A549 (cell line): ENCODE data around the gene CLIP1. TPM values are rescaled to one million over a fixed set of nuclear protein-coding genes. Genes with fewer than 3 reads are reported as not detected.

Experiments
- ATAC-seq, 2 experiments: fragments of 200-7000 bp in 1 of 2; fragments of >200 bp in 1 of 2; cut with Nextera tagmentation in 1 of 2; cut with Tn5 transposase in 1 of 2; 3 replicates each; pipeline versions ENCODE4 v1.8.0 to v1.9.1; 2018 to 2020; ENCODE audit warnings: mild to moderate bottlenecking in 1 of 2, moderate library complexity in 1 of 2
- CTCF ChIA-PET: fragments of 300-600 bp; sonication (Branson Sonifier 250); formaldehyde crosslinking; extraction: SDS; loops from one replicate; lab custom pipeline; 2021; ENCODE audit warnings: antibody characterized with exemption, inconsistent platforms; lab: Yijun Ruan, JAX
- POLR2A ChIA-PET: fragments of 350-600 bp; formaldehyde crosslinking; extraction: SDS; loops from one replicate; lab custom pipeline; 2021; ENCODE audit warnings: antibody characterized with exemption, inconsistent platforms; lab: Yijun Ruan, JAX
- DNase-seq, 2 experiments: peaks; one replicate each; pipeline versions ENCODE4 v3.0.0 to v3.0.0-alpha.2; 2011 to 2016; ENCODE audit warnings: low read depth in 1 of 2, low spot score in 1 of 2
- FAIRE-seq: peaks from 2 replicates; lab custom pipeline; 2011; peaks lifted over from hg19 to GRCh38; lab: Jason Lieb, UNC
- H3K27ac ChIP-seq, 2 experiments: fragments of >200 bp; sonication (Bioruptor Twin); formaldehyde crosslinking; 3 replicates each; pipeline ENCODE4 v1.5.1; 2016 to 2017
- H3K4me1 ChIP-seq: fragments of >200 bp; sonication (Bioruptor Twin); formaldehyde crosslinking; 3 replicates; pipeline ENCODE4 v1.6.1; 2016
- H3K4me2 ChIP-seq: fragments of >200 bp; sonication (Bioruptor Twin); formaldehyde crosslinking; 3 replicates; pipeline ENCODE4 v1.6.1; 2016
- H3K4me3 ChIP-seq: fragments of >200 bp; sonication (Bioruptor Twin); formaldehyde crosslinking; 3 replicates; pipeline ENCODE4 v1.5.1; 2016
- H3K9me3 ChIP-seq: fragments of >200 bp; sonication (Bioruptor Twin); formaldehyde crosslinking; 3 replicates; pipeline ENCODE4 v1.6.1; 2016
- ATOH8 ChIP-seq: fragments of 250-450 bp; sonication (Bioruptor Pico); IDR thresholded peaks from 2 replicates; pipeline ENCODE4 v1.5.0; 2020; ENCODE audit warnings: low read depth, mild to moderate bottlenecking, moderate library complexity
- BCL3 ChIP-seq: fragments of >200 bp; sonication (Bioruptor Twin); formaldehyde crosslinking; IDR thresholded peaks from 3 replicates; pipeline ENCODE4 v1.6.1; 2016
- BHLHE40 ChIP-seq: IDR thresholded peaks from 2 replicates; pipeline ENCODE4 v1.6.1; 2012; ENCODE audit warnings: low read depth, low read length, inconsistent platforms
- CBX2 ChIP-seq: fragments of 200-600 bp; sonication (generic); IDR thresholded peaks from 2 replicates; pipeline ENCODE4 v1.6.1; 2016; ENCODE audit warnings: low read depth, mild to moderate bottlenecking, borderline replicate concordance
- CHD4 ChIP-seq: fragments of 200-600 bp; sonication (generic); IDR thresholded peaks from 2 replicates; pipeline ENCODE4 v1.6.1; 2016; ENCODE audit warnings: antibody characterized with exemption, mild to moderate bottlenecking, borderline replicate concordance
- CTCF ChIP-seq: fragments of >200 bp; sonication (Bioruptor Twin); formaldehyde crosslinking; IDR thresholded peaks from 3 replicates; pipeline ENCODE4 v1.5.1; 2016
- E2F6 ChIP-seq: IDR thresholded peaks from 2 replicates; pipeline ENCODE4 v1.6.1; 2012; ENCODE audit warnings: low read depth, borderline replicate concordance
- EHF ChIP-seq: fragments of 250-450 bp; sonication (Bioruptor Pico); IDR thresholded peaks from 2 replicates; pipeline ENCODE4 v1.5.0; 2020; ENCODE audit warnings: mild to moderate bottlenecking
- EHMT2 ChIP-seq: fragments of 200-600 bp; sonication (generic); IDR thresholded peaks from 2 replicates; pipeline ENCODE4 v1.6.1; 2016; ENCODE audit warnings: antibody characterized with exemption, low read depth, mild to moderate bottlenecking, moderate library complexity
- ELK1 ChIP-seq: fragments of 150-350 bp; IDR thresholded peaks from 2 replicates; pipeline ENCODE4 v1.6.1; 2014; ENCODE audit warnings: low read depth, mild to moderate bottlenecking, low read length
- EP300 ChIP-seq, 2 experiments: fragments of >200 bp; sonication (Bioruptor Twin); formaldehyde crosslinking; IDR thresholded peaks; 2 replicates in 1 of 2; 3 replicates in 1 of 2; pipeline ENCODE4 v1.6.1; 2016 to 2017
- GATA3 ChIP-seq: IDR thresholded peaks from 2 replicates; pipeline ENCODE4 v1.6.1; 2012; ENCODE audit warnings: borderline replicate concordance
- HDAC2 ChIP-seq: fragments of 200-600 bp; sonication (generic); IDR thresholded peaks from 2 replicates; pipeline ENCODE4 v1.6.1; 2016
- HOXA7 ChIP-seq: fragments of 250-450 bp; sonication (Bioruptor Pico); IDR thresholded peaks from 2 replicates; pipeline ENCODE4 v1.5.0; 2020; ENCODE audit warnings: mild to moderate bottlenecking, moderate library complexity
- KDM1A ChIP-seq: fragments of 200-600 bp; sonication (generic); IDR thresholded peaks from 2 replicates; pipeline ENCODE4 v1.6.1; 2016; ENCODE audit warnings: low read depth, mild to moderate bottlenecking
- KDM5A ChIP-seq: fragments of 200-600 bp; sonication (generic); IDR thresholded peaks from 2 replicates; pipeline ENCODE4 v1.6.1; 2016; ENCODE audit warnings: antibody characterized with exemption, mild to moderate bottlenecking
- MYC ChIP-seq: IDR thresholded peaks from 2 replicates; pipeline ENCODE4 v1.6.1; 2012; ENCODE audit warnings: mild to moderate bottlenecking, inconsistent platforms, low read length, improper control_type of control experiment, borderline replicate concordance
- NFE2L2 ChIP-seq: fragments of 150-350 bp; conservative IDR thresholded peaks from 2 replicates; pipeline ENCODE4 v1.6.1; 2014; ENCODE audit warnings: low read length
- NR3C1 ChIP-seq: fragments of >200 bp; sonication (Bioruptor Twin); formaldehyde crosslinking; IDR thresholded peaks from 3 replicates; pipeline ENCODE4 v1.6.1; 2017
- PBX3 ChIP-seq: IDR thresholded peaks from 2 replicates; pipeline ENCODE4 v1.6.1; 2012
- PHF8 ChIP-seq: fragments of 200-600 bp; sonication (generic); IDR thresholded peaks from 2 replicates; pipeline ENCODE4 v1.6.1; 2016; ENCODE audit warnings: low read depth, mild to moderate bottlenecking, antibody characterized with exemption, moderate library complexity, borderline replicate concordance
- POLR2AphosphoS2 ChIP-seq: conservative IDR thresholded peaks from 2 replicates; pipeline ENCODE4 v1.6.1; 2012; ENCODE audit warnings: low read length, improper control_type of control experiment, inconsistent platforms
- RAD21 ChIP-seq, 2 experiments: fragments of >200 bp in 1 of 2; sonication (Bioruptor Twin) in 1 of 2; formaldehyde crosslinking in 1 of 2; IDR thresholded peaks in 1 of 2; conservative IDR thresholded peaks in 1 of 2; 2 replicates in 1 of 2; 3 replicates in 1 of 2; pipeline ENCODE4 v1.6.1; 2012 to 2018; ENCODE audit warnings: inconsistent platforms in 1 of 2
- RFX5 ChIP-seq: fragments of 450-650 bp; IDR thresholded peaks from 2 replicates; pipeline ENCODE4 v1.7.1; 2014; ENCODE audit warnings: antibody characterized with exemption, mild to moderate bottlenecking, moderate library complexity
- RNF2 ChIP-seq: fragments of 200-600 bp; sonication (generic); IDR thresholded peaks from 2 replicates; pipeline ENCODE4 v1.6.1; 2016; ENCODE audit warnings: low read depth, mild to moderate bottlenecking, antibody characterized with exemption, moderate library complexity, borderline replicate concordance
- SMC3 ChIP-seq: fragments of >200 bp; sonication (Bioruptor Twin); formaldehyde crosslinking; IDR thresholded peaks from 3 replicates; pipeline ENCODE4 v1.6.1; 2018; ENCODE audit warnings: inconsistent platforms
- SREBF2 ChIP-seq: fragments of 450-650 bp; IDR thresholded peaks from 2 replicates; pipeline ENCODE4 v1.6.1; 2014; ENCODE audit warnings: mild to moderate bottlenecking, moderate library complexity
- TFCP2L1 ChIP-seq: fragments of 250-450 bp; sonication (Bioruptor Pico); IDR thresholded peaks from 2 replicates; pipeline ENCODE4 v1.5.0; 2021; ENCODE audit warnings: mild to moderate bottlenecking
- TP53 ChIP-seq: fragments of 250-450 bp; sonication (Bioruptor Pico); IDR thresholded peaks from 2 replicates; pipeline ENCODE4 v1.5.0; 2021; ENCODE audit warnings: mild to moderate bottlenecking, moderate library complexity
- ZC3H11A ChIP-seq: fragments of 450-650 bp; IDR thresholded peaks from 2 replicates; pipeline ENCODE4 v1.6.1; 2014; ENCODE audit warnings: antibody characterized with exemption, mild to moderate bottlenecking
- ZFP36 ChIP-seq: fragments of 450-650 bp; IDR thresholded peaks from 2 replicates; pipeline ENCODE4 v1.6.1; 2014; ENCODE audit warnings: borderline replicate concordance; ENCODE audit not compliant: partially characterized antibody
- ZNF302 ChIP-seq: fragments of 250-450 bp; sonication (Bioruptor Pico); IDR thresholded peaks from 2 replicates; pipeline ENCODE4 v1.9.0; 2021; ENCODE audit warnings: inconsistent platforms, mild to moderate bottlenecking, moderate library complexity
- ZSCAN20 ChIP-seq: fragments of 250-450 bp; sonication (Bioruptor Pico); IDR thresholded peaks from 2 replicates; pipeline ENCODE4 v1.8.0; 2022; ENCODE audit warnings: mild to moderate bottlenecking, moderate library complexity
- WGBS: methylation state at CpG from one replicate; pipeline ENCODE4 v1.1.6; 2017; ENCODE audit errors: missing lambda C conversion rate; 5-methylcytosine and 5-hydroxymethylcytosine counted together
- polyA minus RNA-seq: library from RNA; depleted of rRNA, polyadenylated mRNA; stranded (reverse); fragments of >200 nt; gene quantifications from 2 replicates; pipeline ENCODE4 v1.2.3, GENCODE V29; 2011; rRNA and poly(A)+ RNA removed
- polyA plus RNA-seq, 4 experiments: library from polyadenylated mRNA; depleted of rRNA in 3 of 4; stranded (reverse); fragments of >200 nt; fragmentation: RNase III in 1 of 4; extraction: RNeasy Plus Mini Kit Qiagen cat#74134 plus additional on column Dnase treatment in 1 of 4; gene quantifications; 2 replicates in 3 of 4; 3 replicates in 1 of 4; pipeline ENCODE4 v1.2.3, GENCODE V29; 2011 to 2017

CLIP1 gene
- 133 and 149 TPM in 2 replicates for polyA plus RNA-seq (2011; rRNA removed)
- polyA plus RNA-seq (2012; cell fraction: cytosol; rRNA removed), result 49.1 and 54.3 TPM in 2 replicates
- 98.3 and 122 TPM in 2 replicates for polyA plus RNA-seq (2012; cell fraction: nucleus; rRNA removed)
- 43.0 to 49.7 TPM (median 44.4 TPM) in 3 replicates for polyA plus RNA-seq (2017; fragmentation: RNase III; extraction: RNeasy Plus Mini Kit Qiagen cat#74134 plus additional on column Dnase treatment)
- polyA minus RNA-seq, result 217 and 263 TPM in 2 replicates

GRCh38 chr12:122421821-122422729 is at the start of gene CLIP1:
Gene CLIP1 (minus strand): TSS chr12:122422669. CDS start chr12:122380452, 42,217 bp downstream.
- ATAC-seq (peak; percentile 80 to 86), DNase-seq (peak; percentile 40 to 79), FAIRE-seq (no peak)
- peak within 1 kb of the TSS; percentile 100 for H3K27ac ChIP-seq
- WGBS, result 2% methylated on average over 31 of the region's 118 CpGs
- peaks cover 48% of the 10 kb centered on the region for H3K4me1 ChIP-seq
- H3K9me3 ChIP-seq, result no peaks in the 10 kb centered on the region
- ChIA-PET POLR2A (interaction anchor here (0.6 to 3.2 kb wide), 7 partner anchors 15 to 105 kb away, joined by 3 to 55 read pairs (median 3); partner anchors contain the start of genes KNTC1 and RSRC2), CTCF (interaction anchor here (0.7 to 5.0 kb wide), 15 partner anchors 9 to 66 kb away, joined by 3 to 79 read pairs (median 3); no protein-coding TSS in a partner anchor)
- H3K4me3 ChIP-seq, result peak within 1 kb of the TSS; percentile 79
- H3K4me2 ChIP-seq, result peak within 1 kb of the TSS; percentile 87
- TF ChIP-seq EHMT2 (no peak), CBX2 (no peak), HDAC2 (no peak), KDM5A (no peak; the same call in 1 of the 2 replicates), SMC3 (peak; percentile 59), MYC (no peak), TFCP2L1 (CRISPR knock-in tag) (no peak), CHD4 (no peak), NR3C1 (no peak), HOXA7 (CRISPR knock-in tag) (no peak), EP300 (IDR thresholded peaks at IDR 0.05) (no peak), ATOH8 (CRISPR knock-in tag) (no peak), TP53 (0 out of 2 replicates have a peak, but pooled peaks have one; percentile 30), BCL3 (no peak), EHF (CRISPR knock-in tag) (no peak), PBX3 (no peak), ZC3H11A (no peak), NFE2L2 (no peak), BHLHE40 (no peak), POLR2AphosphoS2 (no peak), RFX5 (no peak), SREBF2 (no peak), CTCF (peak; percentile 60), ELK1 (no peak), E2F6 (no peak), RNF2 (no peak), ZNF302 (no peak), ZFP36 (no peak), RAD21 (conservative IDR thresholded peaks at IDR 0.05 in 1 of 2, IDR thresholded peaks at IDR 0.05 in 1 of 2) (peak; percentile 58 to 78), PHF8 (peak; percentile 68), ZSCAN20 (CRISPR knock-in tag) (no peak), GATA3 (no peak), KDM1A (no peak)
